Activated T-cell treated with anti-CD3 and anti-CD28 coated beads, Interleukin-2, amount 50 U/mL, for 72 hours (primary cell): ENCODE data around the gene SART1. TPM values are rescaled to one million over a fixed set of nuclear protein-coding genes. Genes with fewer than 3 reads are reported as not detected.

Experiments
- ATAC-seq, 2 donors: fragments of 150-1000 bp; cut with Tn5 transposase; replicated peaks in 1 of 2; 2 replicates each; pipeline ENCODE4 v1.10.0; 2021; ENCODE audit warnings: moderate library complexity in 2 of 2, mild to moderate bottlenecking in 1 of 2
- DNase-seq, 2 donors: peaks; one replicate each; pipeline ENCODE4 v3.0.0; 2021 to 2022; ENCODE audit warnings: mixed read lengths in 1 of 2
- H3K27ac Mint-ChIP-seq: one replicate; pipeline ENCODE4 v1.8.0; 2022; ENCODE audit warnings: mild to moderate bottlenecking, moderate library complexity, mixed read lengths
- H3K27me3 Mint-ChIP-seq: one replicate; pipeline ENCODE4 v1.8.0; 2022; ENCODE audit warnings: low read depth, mixed read lengths
- H3K36me3 Mint-ChIP-seq, 2 donors: one replicate each; pipeline ENCODE4 v1.8.0; 2022; ENCODE audit warnings: mixed read lengths in 2 of 2, mild to moderate bottlenecking in 1 of 2; ENCODE audit not compliant: insufficient read depth in 2 of 2
- H3K4me1 Mint-ChIP-seq: one replicate; pipeline ENCODE4 v1.8.0; 2022; ENCODE audit warnings: low read depth, mixed read lengths
- H3K4me3 Mint-ChIP-seq, 2 donors: one replicate each; pipeline ENCODE4 v1.8.0; 2022; ENCODE audit warnings: mild to moderate bottlenecking in 2 of 2, mixed read lengths in 2 of 2, moderate library complexity in 2 of 2
- H3K9me3 Mint-ChIP-seq, 2 donors: one replicate each; pipeline ENCODE4 v1.8.0; 2022; ENCODE audit warnings: mixed read lengths in 2 of 2
- total RNA-seq, 2 donors: library from RNA; stranded (reverse); gene quantifications; one replicate each; pipeline ENCODE4 v1.2.3, GENCODE V29; 2022

Gene SART1
- 10 to 100 TPM; 63.2 to 75.9 TPM for total RNA-seq

GRCh38 chr11:65961267-65962140 is at the start of gene SART1:
Gene SART1, plus strand, starts transcription at chr11:65961734. Its CDS starts 47 bp downstream, at chr11:65961781.
- peaks cover 36% of the 10 kb centered on the region for H3K4me1 Mint-ChIP-seq

DNA sequence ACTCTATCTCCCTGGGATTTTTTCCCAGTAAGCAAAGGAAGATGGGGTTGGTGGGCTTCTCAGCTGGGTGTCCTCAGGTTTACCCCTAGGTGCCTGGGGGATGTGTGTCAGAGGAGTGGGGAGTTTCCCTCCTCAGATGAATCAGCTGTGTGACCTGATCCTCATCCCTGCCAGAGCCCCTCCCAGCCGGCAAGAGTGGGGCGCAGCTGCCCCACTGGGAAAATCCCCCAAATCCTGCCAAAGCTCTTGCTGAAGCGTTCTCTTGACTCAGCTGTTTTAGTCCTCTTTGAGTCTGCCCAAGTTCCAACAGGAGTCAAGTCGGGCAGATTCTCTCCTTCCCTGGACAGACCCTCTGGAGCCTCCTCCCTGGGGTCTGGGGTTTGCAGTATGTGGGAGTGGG is 48.7 kb upstream of the SART1 start:
- H3K27me3 Mint-ChIP-seq = peaks cover 6% of the 10 kb centered on the region
- DNase-seq (no peak), ATAC-seq (peak in 1 of 2 donors; percentile 42)

More at GRCh38 chr11:65961267-65962140, at the start of gene SART1:
- Mint-ChIP-seq H3K27ac (peak within 1 kb of the TSS; percentile 97), H3K9me3 (no peaks in the 10 kb centered on the region), H3K27me3 (no peaks in the 10 kb centered on the region), H3K4me3 (peak within 1 kb of the TSS; percentile 89 to 93), H3K36me3 (peaks cover 10 to 11% of the 10 kb centered on the region in 2 donors)
- peak; percentile 95 to 97 for DNase-seq
- ATAC-seq = peak; percentile 91 to 93

DNA sequence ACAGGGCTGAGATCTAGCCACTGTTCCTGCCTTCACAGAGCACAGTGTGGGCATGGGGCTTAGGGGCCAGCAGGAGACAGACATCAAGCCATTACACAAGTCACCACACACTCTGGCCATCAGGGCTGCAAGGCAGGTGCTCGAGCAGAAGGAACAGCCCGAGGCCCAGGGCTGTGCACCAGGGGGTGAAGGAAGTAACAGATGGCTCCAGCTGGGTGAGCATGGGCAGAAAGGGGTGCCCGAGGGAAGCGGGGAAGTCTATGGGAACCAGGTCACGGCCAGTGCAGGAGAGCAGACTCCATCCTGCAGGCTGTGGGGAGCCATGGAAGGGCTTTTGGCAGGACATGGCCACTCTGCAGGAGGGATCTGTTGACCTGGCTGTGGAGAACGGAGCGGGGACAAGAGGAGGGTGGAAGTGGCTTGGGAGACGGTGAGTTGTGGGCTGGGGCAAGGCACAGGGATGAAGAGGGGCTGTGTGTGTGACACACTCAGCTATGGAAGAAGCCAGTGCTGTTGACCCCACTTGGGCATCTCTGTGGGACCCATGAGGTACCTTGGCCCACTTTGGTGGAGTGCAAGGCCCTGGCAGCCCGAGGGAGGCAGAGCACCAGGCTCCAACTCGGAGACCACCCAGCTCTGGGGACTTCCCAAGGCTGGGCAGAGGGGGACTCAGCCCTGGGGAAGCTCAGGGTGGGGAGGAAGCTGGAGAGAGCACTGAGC is 46.3 kb upstream of the SART1 start:
- Mint-ChIP-seq H3K27ac (no peak overlapping the region), H3K4me1 (peaks cover 35% of the 10 kb centered on the region), H3K27me3 (no peaks in the 10 kb centered on the region), H3K4me3 (no peak overlapping the region), H3K36me3 (peaks cover 0 to 4% of the 10 kb centered on the region in 2 donors), H3K9me3 (no peaks in the 10 kb centered on the region)
- no peak for ATAC-seq
- no peak for DNase-seq

More for the DNA sequence above, 48.7 kb upstream of the SART1 start:
- Mint-ChIP-seq H3K36me3 (no peaks in the 10 kb centered on the region), H3K27ac (no peak overlapping the region), H3K4me3 (no peak overlapping the region), H3K4me1 (peaks cover 35% of the 10 kb centered on the region), H3K9me3 (no peaks in the 10 kb centered on the region)

- no peak for ATAC-seq
- Mint-ChIP-seq H3K9me3 (no peaks in the 10 kb centered on the region), H3K36me3 (peaks cover 0 to 6% of the 10 kb centered on the region in 2 donors), H3K4me1 (peaks cover 37% of the 10 kb centered on the region), H3K27ac (no peak overlapping the region), H3K4me3 (no peak overlapping the region), H3K27me3 (no peaks in the 10 kb centered on the region)
- DNase-seq = no peak
Observed at GRCh38 chr11:65915821-65916251, 45.7 kb upstream of the SART1 start.

GRCh38 chr11:65916391-65916790 is 45.1 kb upstream of the SART1 start:
- H3K4me1 Mint-ChIP-seq = peaks cover 37% of the 10 kb centered on the region
- DNase-seq (no peak), ATAC-seq (no peak)
- H3K36me3 Mint-ChIP-seq = peaks cover 0 to 6% of the 10 kb centered on the region in 2 donors
- no peaks in the 10 kb centered on the region for H3K9me3 Mint-ChIP-seq
- no peak overlapping the region for H3K27ac Mint-ChIP-seq
- no peaks in the 10 kb centered on the region for H3K27me3 Mint-ChIP-seq
- peak overlapping the region; percentile 64 to 95 for H3K4me3 Mint-ChIP-seq

- Mint-ChIP-seq H3K36me3 (peaks cover 3 to 6% of the 10 kb centered on the region in 2 donors), H3K27me3 (no peaks in the 10 kb centered on the region), H3K4me3 (peak overlapping the region; percentile 64 to 95), H3K4me1 (peaks cover 40% of the 10 kb centered on the region), H3K27ac (peak overlapping the region; percentile 38), H3K9me3 (no peaks in the 10 kb centered on the region)
- no peak for ATAC-seq
- no peak for DNase-seq
Observed at GRCh38 chr11:65917077-65917433, 44.5 kb upstream of the SART1 start.

DNA sequence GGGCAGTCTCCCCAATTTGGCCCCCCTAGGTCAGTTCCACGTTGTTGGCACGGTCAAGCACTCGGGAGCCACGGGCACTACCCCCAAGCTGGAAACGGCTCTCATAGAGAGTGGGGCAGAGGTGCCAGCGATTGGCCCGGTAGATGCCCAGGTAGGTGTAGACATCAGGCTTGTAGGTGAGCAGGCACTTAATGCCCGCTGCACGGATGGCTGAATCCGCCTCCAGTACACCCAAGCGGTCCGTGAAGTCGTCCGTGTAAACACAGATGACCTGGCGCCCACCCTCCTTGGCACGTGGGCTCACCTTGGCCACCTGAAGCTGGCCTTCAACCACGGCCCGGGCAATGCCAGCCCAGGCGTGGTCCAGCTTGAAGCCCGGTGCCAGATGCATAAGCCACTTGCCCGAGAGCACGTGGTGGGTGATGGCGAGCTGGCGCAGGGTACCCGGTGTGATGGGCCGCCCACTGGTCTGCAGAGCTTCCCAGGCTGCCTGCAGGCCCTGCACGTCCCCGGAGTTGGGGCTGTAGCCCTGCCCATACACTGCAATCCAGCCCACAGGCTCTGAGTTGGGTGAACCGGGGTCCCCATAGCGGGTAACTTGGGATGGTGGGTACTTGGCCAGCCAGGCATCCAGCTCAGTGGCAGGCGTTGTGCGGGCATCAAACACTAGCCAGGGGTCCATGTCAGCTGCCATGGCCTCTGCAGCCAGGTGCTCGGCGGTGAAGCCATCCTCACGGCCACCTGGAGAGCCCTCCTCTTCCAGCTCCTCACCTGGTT is 43.9 kb upstream of the SART1 start:
- Mint-ChIP-seq H3K36me3 (peaks cover 4 to 8% of the 10 kb centered on the region in 2 donors), H3K4me1 (peaks cover 43% of the 10 kb centered on the region), H3K9me3 (no peaks in the 10 kb centered on the region), H3K4me3 (peak overlapping the region; percentile 95 to 96), H3K27ac (no peak overlapping the region), H3K27me3 (no peaks in the 10 kb centered on the region)
- no peak for DNase-seq
- no peak for ATAC-seq

DNA sequence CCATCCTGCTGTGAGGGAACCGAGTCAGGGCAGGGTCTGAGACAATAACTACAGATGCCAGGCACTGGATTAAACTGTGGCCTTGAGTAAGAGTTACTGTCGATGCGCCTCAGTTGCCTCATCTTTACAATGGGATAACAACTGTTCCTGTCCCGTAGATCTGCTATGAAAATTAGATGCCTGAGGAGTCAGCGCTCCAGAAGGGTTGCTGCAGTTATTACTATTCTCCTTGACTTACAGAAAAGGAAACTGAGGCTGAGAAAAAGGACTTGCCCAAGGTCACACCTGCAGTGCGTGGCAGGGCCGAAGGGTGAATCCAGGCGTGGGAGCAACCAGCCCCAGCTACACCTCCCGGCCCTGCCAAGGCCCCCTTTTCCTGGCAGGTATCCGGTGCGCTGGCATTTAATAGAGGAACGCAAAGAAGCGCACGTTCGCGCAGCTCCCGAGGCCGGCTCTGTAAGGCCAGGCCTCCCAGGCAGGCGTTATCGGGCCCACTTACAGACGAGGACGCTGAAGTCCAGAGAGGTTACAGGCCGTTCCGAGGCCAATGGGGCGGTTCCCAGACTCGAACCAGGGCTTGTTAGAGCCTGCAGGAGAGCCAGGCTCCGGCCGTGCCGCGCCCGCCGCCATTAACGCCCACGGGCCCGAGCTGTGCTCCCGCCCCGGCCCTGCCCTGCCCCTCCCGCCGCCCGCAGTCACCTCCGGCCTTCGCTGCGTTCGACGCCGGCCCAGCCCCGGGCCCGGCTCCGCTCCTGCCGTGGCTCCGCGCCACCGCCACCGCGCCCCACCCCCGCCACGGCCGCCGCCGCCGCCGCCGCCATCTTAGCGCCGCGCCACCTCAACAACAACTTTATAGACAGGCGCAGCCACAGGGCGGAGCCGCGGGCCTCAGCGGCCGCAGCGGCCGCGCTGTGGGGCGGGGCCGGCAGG is 43.1 kb upstream of the SART1 start, which contains the start of gene C11orf68:
C11orf68 (minus strand) TSS at position 852 of the 930 bp plus-strand sequence; CDS start at position 821, 31 bp downstream.
- H3K27ac Mint-ChIP-seq = peak within 1 kb of the TSS; percentile 89
- ATAC-seq = peak; percentile 68 to 74
- H3K4me3 Mint-ChIP-seq = peak within 1 kb of the TSS; percentile 95 to 96
- peaks cover 41% of the 10 kb centered on the region for H3K4me1 Mint-ChIP-seq
- H3K9me3 Mint-ChIP-seq = no peaks in the 10 kb centered on the region
- no peak for DNase-seq
- H3K27me3 Mint-ChIP-seq = no peaks in the 10 kb centered on the region
- H3K36me3 Mint-ChIP-seq = peaks cover 4 to 11% of the 10 kb centered on the region in 2 donors

DNA sequence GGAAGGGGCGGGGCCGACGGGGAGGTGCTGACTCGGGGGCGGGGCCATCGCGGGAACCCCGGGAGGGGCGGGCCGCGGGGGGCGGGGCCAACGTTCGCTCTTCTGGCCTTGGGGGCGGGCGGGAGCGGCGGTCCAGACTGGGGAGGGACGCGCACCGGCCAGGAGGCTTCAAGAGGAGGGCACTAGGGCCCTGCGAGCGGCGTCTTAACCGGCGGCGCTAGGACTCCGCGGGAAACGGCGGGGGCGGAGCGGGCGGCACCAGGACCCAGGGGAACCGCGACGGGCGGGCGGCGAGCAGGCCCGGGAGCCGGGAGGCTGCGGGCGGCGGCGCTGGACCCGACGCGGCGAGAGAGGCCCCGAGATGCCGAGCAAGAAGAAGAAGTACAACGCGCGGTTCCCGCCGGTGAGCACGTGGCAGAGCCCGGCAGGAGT is 42.4 kb upstream of the SART1 start, which contains the start of gene DRAP1:
DRAP1 (plus strand) TSS at position 286 of the 432 bp plus-strand sequence; CDS start at position 362, 76 bp downstream.
- Mint-ChIP-seq H3K27ac (peak within 1 kb of the TSS; percentile 89), H3K9me3 (no peaks in the 10 kb centered on the region), H3K4me1 (peaks cover 41% of the 10 kb centered on the region), H3K4me3 (peak within 1 kb of the TSS; percentile 95 to 96), H3K27me3 (no peaks in the 10 kb centered on the region), H3K36me3 (peaks cover 4 to 12% of the 10 kb centered on the region in 2 donors)
- ATAC-seq (peak; percentile 93 to 95), DNase-seq (peak; percentile 98 to 99)

- no peaks in the 10 kb centered on the region for H3K27me3 Mint-ChIP-seq
- peak overlapping the region; percentile 84 for H3K27ac Mint-ChIP-seq
- H3K36me3 Mint-ChIP-seq = peaks cover 4 to 12% of the 10 kb centered on the region in 2 donors
- ATAC-seq (peak; percentile 55 to 60), DNase-seq (peak in 1 of 2 donors; percentile 74)
- H3K4me1 Mint-ChIP-seq = peaks cover 41% of the 10 kb centered on the region
- no peaks in the 10 kb centered on the region for H3K9me3 Mint-ChIP-seq
- peak overlapping the region; percentile 95 to 96 for H3K4me3 Mint-ChIP-seq
Observed at GRCh38 chr11:65919573-65920371, 41.8 kb upstream of the SART1 start.

GRCh38 chr11:65920372-65920802 is 41.1 kb upstream of the SART1 start:
- ATAC-seq = no peak

More at GRCh38 chr11:65920372-65920802, 41.1 kb upstream of the SART1 start:
- Mint-ChIP-seq H3K27me3 (no peaks in the 10 kb centered on the region), H3K36me3 (peaks cover 4 to 12% of the 10 kb centered on the region in 2 donors), H3K27ac (peak overlapping the region; percentile 84), H3K4me3 (peak overlapping the region; percentile 95 to 96), H3K4me1 (peaks cover 37% of the 10 kb centered on the region), H3K9me3 (no peaks in the 10 kb centered on the region)
- no peak for DNase-seq
